Fibroblast of skin of abdomen (primary cell): ENCODE results near the gene DPM1.
"Not testable (repeated sequence)": the region's sequence is repeated elsewhere in the genome, so short reads cannot be mapped to it uniquely, and the experiment has no call there.

Experiments used
- DNase-seq: peaks from one replicate; pipeline ENCODE4 v3.0.0-alpha.2; 2013

The DPM1 gene

DNA sequence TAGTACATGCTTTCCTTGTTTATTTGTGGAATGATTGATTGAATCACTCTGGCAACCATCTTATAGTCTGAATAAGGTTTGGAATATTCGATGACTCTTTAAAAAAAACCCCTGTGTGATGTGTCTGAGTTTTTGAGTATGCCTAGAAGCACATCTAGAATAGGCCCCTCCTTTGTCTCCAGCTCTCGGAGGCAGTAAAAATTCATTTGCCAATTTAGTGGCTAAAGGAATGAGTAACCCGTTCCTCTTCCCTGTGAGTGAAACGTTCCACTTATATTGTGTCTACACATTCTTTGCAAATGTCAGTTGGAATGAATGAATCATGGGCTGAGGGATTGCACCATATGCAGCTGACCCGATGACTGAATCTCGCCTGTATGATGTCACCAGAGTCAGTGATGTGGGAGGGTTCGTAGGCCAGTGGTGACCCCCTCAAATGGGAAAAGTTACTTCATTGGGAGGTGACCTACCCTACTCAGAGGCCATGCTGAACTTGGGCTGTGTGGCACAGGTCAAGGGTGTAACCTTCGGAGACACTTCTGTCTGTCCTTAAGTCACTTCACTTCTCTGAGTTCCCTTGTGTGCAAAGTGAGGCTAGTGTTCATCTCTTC lies 21.8 kb upstream of the DPM1 start:
- peak; percentile 99 for DNase-seq

DNA sequence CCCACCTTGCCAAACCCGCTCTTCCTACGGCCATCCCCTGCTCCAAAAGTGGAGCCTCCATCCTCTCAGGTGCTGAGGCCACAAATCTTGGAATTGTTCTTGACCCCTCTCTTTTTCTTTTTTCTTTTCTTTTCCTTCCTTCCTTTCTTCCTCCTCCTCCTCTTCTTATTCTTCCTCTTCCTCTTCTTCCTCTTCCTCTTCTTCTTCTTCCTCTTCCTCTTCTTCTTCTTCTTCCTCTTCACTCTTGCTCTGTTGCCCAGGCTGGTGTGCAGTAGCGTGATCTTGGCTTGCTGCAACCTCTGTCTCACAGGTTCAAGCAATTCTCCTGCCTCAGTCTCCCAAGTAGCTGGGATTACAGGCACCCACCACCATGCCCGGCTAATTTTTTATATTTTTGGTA lies 20.2 kb upstream of the DPM1 start:
- DNase-seq = not testable (repeated sequence)

GRCh38 chr20:50977066-50978021 lies 19.0 kb upstream of the DPM1 start:
- no peak for DNase-seq

GRCh38 chr20:50975701-50976330 lies 17.5 kb upstream of the DPM1 start:
- DNase-seq = no peak

GRCh38 chr20:50969912-50970311 lies 11.6 kb upstream of the DPM1 start:
- no peak for DNase-seq

DNA sequence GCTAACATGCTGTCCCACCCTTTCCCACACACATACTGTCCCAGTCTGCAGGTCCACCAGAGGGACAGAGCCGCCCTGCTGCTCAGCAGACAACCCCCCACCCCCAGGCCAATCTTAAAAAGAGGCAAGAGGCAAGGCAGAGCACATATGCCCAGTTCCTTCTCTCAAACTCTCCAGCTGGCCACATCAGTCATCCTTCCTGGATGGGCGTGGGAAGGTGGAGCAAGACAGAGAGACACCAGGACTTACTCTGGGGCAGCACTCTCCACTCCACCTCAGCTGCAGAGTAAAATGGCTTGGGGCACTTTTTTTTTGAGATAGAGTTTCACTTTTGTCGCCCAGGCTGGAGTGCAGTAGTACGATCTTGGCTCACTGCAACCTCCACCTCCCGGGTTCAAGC lies 11.1 kb upstream of the DPM1 start:
- DNase-seq = no peak

DNA sequence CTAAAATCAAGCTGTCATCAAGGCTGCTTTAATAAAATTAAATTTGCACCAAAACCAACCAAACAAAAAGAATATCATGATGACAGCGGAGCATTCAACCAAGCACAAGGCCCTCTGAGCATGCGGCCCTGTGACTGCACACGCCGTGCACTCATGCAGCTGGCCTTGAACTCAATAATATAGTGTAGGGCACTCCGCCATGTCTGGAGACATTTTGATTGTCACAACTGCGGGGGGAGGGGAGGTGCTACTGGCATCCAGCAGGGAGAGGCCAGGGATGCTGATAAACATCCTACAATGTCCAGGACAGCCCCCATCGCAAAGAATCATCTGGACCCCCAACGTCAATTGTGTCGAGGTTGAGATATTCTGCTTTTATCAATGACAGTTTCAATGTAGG lies 10.0 kb upstream of the DPM1 start:
- no peak for DNase-seq

DNA sequence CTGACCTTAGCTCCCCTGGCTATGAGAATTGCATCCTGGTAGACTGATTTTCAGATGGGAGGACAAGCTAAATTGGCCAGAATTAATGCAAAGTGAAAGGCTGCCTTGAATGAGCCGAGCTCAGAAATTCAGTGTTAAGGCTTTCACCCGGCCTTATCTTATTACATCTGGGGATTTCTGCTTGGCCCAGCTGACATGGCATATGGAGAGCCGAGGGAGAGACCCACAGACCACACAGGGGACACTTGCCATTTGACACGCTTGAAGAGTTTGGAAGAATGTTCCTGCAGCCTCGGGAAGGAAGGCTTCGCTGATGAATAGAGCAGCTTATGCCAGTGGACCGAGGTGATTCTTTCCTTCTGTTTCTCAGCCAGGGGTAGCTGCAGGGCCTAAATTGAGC lies 9.3 kb upstream of the DPM1 start:
- DNase-seq = no peak

DNA sequence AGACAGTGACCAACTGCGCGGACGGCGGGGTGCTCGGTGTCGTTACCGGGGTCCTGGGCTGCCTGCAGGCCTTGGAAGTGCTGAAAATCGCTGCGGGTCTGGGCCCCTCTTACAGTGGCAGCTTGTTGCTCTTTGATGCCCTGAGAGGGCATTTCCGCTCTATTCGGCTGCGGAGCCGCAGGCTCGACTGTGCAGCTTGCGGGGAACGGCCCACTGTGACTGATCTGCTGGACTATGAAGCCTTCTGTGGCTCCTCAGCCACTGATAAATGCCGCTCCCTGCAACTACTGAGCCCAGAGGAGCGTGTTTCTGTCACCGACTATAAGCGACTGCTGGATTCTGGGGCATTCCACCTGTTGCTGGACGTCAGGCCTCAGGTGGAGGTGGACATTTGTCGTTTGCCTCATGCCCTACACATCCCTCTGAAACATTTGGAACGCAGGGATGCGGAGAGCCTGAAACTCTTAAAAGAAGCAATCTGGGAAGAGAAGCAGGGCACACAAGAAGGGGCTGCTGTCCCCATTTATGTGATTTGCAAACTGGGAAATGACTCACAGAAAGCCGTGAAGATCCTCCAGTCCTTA lies 1.3 kb upstream of the DPM1 start:
- DNase-seq = no peak

DNA sequence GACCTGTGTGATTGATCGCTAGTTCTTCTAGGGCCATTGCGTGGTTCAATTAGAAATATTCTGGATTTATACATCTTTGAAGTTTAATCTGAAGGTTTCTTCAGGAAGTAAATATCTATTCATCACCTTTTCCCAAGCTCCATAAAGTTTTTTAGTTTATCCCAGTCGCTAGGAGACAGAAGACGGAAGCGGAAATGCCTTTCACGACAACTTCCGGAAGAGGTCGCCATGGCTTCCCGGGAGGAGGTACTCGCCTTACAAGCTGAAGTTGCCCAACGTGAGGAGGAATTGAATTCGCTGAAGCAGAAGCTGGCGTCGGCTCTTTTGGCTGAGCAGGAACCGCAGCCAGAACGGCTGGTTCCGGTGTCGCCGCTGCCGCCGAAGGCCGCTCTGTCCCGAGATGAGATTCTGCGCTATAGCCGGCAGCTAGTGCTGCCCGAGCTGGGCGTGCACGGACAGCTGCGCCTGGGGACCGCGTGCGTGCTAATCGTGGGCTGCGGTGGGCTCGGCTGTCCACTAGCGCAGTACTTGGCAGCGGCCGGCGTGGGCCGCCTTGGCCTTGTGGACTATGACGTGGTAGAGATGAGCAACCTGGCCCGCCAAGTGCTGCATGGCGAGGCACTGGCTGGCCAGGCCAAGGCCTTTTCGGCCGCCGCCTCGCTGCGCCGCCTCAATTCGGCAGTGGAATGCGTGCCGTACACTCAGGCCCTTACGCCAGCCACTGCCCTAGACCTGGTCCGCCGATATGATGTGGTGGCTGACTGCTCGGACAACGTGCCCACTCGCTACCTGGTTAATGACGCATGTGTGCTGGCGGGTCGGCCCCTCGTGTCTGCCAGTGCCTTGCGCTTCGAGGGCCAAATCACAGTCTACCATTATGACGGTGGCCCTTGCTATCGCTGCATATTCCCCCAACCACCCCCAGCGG lies 547 bp upstream of the DPM1 start, which contains the start of gene MOCS3:
Gene MOCS3 (plus strand): TSS at position 204 of the 928 bp plus-strand sequence. CDS start 25 bp downstream, at position 229.
- peak; percentile 90 for DNase-seq

GRCh38 chr20:50957276-50957675 lies 1.1 kb downstream of the DPM1 start:
- peak; percentile 23 for DNase-seq

DNA sequence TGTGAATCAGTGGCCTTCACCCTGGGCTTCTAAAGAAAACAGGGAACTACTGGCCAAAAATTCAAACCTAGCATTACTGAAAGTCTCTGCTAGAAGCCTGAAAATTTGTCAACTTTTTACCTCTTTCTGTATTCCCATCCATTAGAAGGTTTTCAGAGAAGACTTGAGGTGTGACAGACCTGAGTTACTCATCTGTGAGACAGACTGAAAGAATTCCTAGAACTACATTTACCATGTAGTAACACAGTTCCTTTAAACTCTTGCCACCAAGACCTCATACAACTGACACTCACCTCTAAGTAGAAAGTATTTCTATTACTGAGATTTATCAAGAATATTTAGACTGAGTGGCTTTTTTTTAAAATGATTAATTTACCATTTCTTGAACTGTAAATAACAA lies 4.5 kb downstream of the DPM1 start:
- no peak for DNase-seq

DNA sequence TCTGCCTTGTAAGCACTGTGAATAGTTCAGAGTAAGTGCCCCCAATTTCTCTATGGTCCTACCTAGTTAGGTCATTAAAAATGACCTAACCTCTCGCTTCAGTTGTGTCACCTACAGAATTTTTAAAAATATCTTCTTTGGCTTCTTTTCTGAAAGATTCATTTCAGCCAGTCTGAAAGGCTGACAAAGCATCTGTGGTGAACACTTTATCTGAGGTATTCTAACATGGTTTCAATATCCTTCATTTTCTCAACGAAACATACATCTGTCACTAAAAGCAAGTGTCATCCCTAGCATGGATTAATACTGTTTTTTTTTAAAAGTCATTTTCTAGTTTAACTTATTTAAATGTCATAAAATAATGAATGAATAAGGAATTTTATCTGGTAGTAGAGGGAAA lies 5.1 kb downstream of the DPM1 start:
- DNase-seq = no peak

GRCh38 chr20:50948132-50948785 lies 10.1 kb downstream of the DPM1 start:
- DNase-seq = no peak

- no peak for DNase-seq
Measured at GRCh38 chr20:50943069-50943468, 15.3 kb downstream of the DPM1 start.

- no peak for DNase-seq
Measured at GRCh38 chr20:50933589-50933988, 24.7 kb downstream of the DPM1 start.

GRCh38 chr20:50932691-50933280 lies 25.5 kb downstream of the DPM1 start:
- DNase-seq = peak; percentile 41

- DNase-seq = no peak
Measured at GRCh38 chr20:50932016-50932485, 26.3 kb downstream of the DPM1 start.

GRCh38 chr20:50931306-50932015 lies 26.9 kb downstream of the DPM1 start, which contains the start of gene ADNP:
Gene ADNP, minus strand, starts transcription at chr20:50931437. Its CDS starts 27,441 bp downstream, at chr20:50903996.
- peak; percentile 94 for DNase-seq

DNA sequence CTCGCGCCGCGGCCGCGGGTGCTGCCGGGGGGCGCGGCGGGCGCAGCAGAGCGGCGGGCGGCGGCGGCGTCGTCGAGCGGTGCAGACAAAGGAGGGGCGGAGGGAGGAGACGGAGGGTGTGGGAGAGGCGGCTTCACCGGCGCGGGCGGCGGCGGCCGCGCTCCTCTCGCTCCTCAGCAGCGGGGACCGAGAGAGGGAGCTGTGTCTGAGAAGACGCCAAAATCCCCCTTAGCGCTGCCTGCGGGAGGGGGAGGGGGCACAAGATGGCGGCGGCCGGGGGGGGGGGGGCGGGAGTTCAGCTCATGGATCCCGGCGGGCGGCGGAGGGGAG lies 27.4 kb downstream of the DPM1 start:
- no peak for DNase-seq
